HL-60 (cell line): Measurements from ENCODE around the gene MYO1B.

Source experiments
- DNase-seq, 2 experiments: peaks; one replicate each; pipeline ENCODE4 v3.0.0-alpha.2; 2010 to 2020; ENCODE audit warnings: low read depth in 1 of 2, low spot score in 1 of 2
- H3K27ac ChIP-seq: fragments of 250-450 bp; sonication (Bioruptor Pico); replicated peaks from 2 replicates; pipeline ENCODE4 v1.5.1; 2020; ENCODE audit warnings: mild to moderate bottlenecking, moderate library complexity
- H3K27me3 ChIP-seq: fragments of 250-450 bp; sonication (Bioruptor Pico); 2 replicates; pipeline ENCODE4 v1.5.1; 2021; ENCODE audit warnings: mild to moderate bottlenecking, moderate library complexity; ENCODE audit not compliant: insufficient read depth, poor library complexity, severe bottlenecking
- H3K4me3 ChIP-seq: replicated peaks from 2 replicates; pipeline ENCODE4 v1.5.1; 2011; ENCODE audit warnings: mild to moderate bottlenecking, control low read depth, low read length; ENCODE audit not compliant: insufficient read depth
- CTCF ChIP-seq: IDR thresholded peaks from one replicate; pipeline ENCODE4 v1.5.1; 2011; ENCODE audit warnings: low read length, control low read depth, inconsistent platforms; ENCODE audit not compliant: insufficient read depth
- GABPA ChIP-seq: IDR thresholded peaks from 2 replicates; pipeline ENCODE4 v1.6.1; 2012; ENCODE audit warnings: low read depth
- POLR2AphosphoS5 ChIP-seq: IDR thresholded peaks from 2 replicates; pipeline ENCODE4 v1.6.1; 2012; ENCODE audit warnings: low read depth
- REST ChIP-seq: IDR thresholded peaks from 2 replicates; pipeline ENCODE4 v1.6.1; 2012; ENCODE audit warnings: low read depth; ENCODE audit not compliant: insufficient replicate concordance
- SPI1 ChIP-seq: IDR thresholded peaks from 2 replicates; pipeline ENCODE4 v1.6.1; 2012; ENCODE audit warnings: low read depth, mild to moderate bottlenecking, borderline replicate concordance

Gene MYO1B

GRCh38 chr2:191347154-191347553, 102.0 kb downstream of the MYO1B start:
- peaks cover 6% of the 10 kb centered on the region for H3K27me3 ChIP-seq
- no peak overlapping the region for H3K27ac ChIP-seq
- no peak for TF ChIP-seq SPI1
- TF ChIP-seq GABPA = no peak
- TF ChIP-seq CTCF = no peak
- TF ChIP-seq REST = no peak
- no peak for TF ChIP-seq POLR2AphosphoS5
- DNase-seq = no peak
- H3K4me3 ChIP-seq = no peak overlapping the region

- no peak overlapping the region for H3K27ac ChIP-seq
- H3K27me3 ChIP-seq = peaks cover 6% of the 10 kb centered on the region
- no peak for DNase-seq
- no peak for TF ChIP-seq SPI1
- H3K4me3 ChIP-seq = no peak overlapping the region
These were observed 102.7 kb downstream of the MYO1B start for GRCh38 chr2:191347881-191348280.

- DNase-seq = no peak
- H3K4me3 ChIP-seq = no peak overlapping the region
- peaks cover 2% of the 10 kb centered on the region for H3K27me3 ChIP-seq
- no peak overlapping the region for H3K27ac ChIP-seq
- TF ChIP-seq REST (no peak), CTCF (no peak), SPI1 (no peak), POLR2AphosphoS5 (no peak), GABPA (no peak)
These were observed 104.8 kb downstream of the MYO1B start for GRCh38 chr2:191349990-191350389.

GRCh38 chr2:191350826-191351225, 105.6 kb downstream of the MYO1B start:
- H3K27me3 ChIP-seq = peaks cover 2% of the 10 kb centered on the region
- TF ChIP-seq SPI1 (no peak), CTCF (no peak), REST (no peak), POLR2AphosphoS5 (no peak), GABPA (no peak)
- H3K27ac ChIP-seq = no peak overlapping the region
- H3K4me3 ChIP-seq = no peak overlapping the region
- DNase-seq = no peak
